WI38 (cell line): Measurements from ENCODE around the gene B3GAT3.
"Not testable (repeated sequence)": the region's sequence is repeated elsewhere in the genome, so short reads cannot be mapped to it uniquely, and the experiment has no call there.

Source experiments
- H3K4me3 ChIP-seq: 2 replicates; pipeline ENCODE4 v1.5.1; 2011; ENCODE audit warnings: low read depth, mild to moderate bottlenecking, control low read depth, low read length
- CTCF ChIP-seq: IDR thresholded peaks from 2 replicates; pipeline ENCODE4 v1.5.1; 2012; ENCODE audit warnings: low read depth, mild to moderate bottlenecking, control low read depth, low read length

The B3GAT3 gene

GRCh38 chr11:62644220-62644619 is 22.4 kb upstream of the B3GAT3 start:
- no peak for TF ChIP-seq CTCF
- no peak overlapping the region for H3K4me3 ChIP-seq

GRCh38 chr11:62632492-62632891 is 10.7 kb upstream of the B3GAT3 start:
- no peak overlapping the region for H3K4me3 ChIP-seq
- TF ChIP-seq CTCF: no peak

- H3K4me3 ChIP-seq: no peak overlapping the region
- no peak for TF ChIP-seq CTCF
Observed at GRCh38 chr11:62627713-62628112, 5.9 kb upstream of the B3GAT3 start.

- H3K4me3 ChIP-seq: no peak overlapping the region
- TF ChIP-seq CTCF: no peak
Observed at GRCh38 chr11:62622476-62623089, 797 bp upstream of the B3GAT3 start.

GRCh38 chr11:62621027-62621566 is 689 bp downstream of the B3GAT3 start:
- H3K4me3 ChIP-seq: peak overlapping the region; percentile 85
- TF ChIP-seq CTCF: no peak

GRCh38 chr11:62616957-62617356 is 4.8 kb downstream of the B3GAT3 start:
- H3K4me3 ChIP-seq: not testable (repeated sequence)

GRCh38 chr11:62615521-62615920 is 6.3 kb downstream of the B3GAT3 start:
- TF ChIP-seq CTCF: no peak
- no peak overlapping the region for H3K4me3 ChIP-seq

- no peak for TF ChIP-seq CTCF
Observed at GRCh38 chr11:62614275-62614674, 7.5 kb downstream of the B3GAT3 start.

More at GRCh38 chr11:62614275-62614674, 7.5 kb downstream of the B3GAT3 start:
- H3K4me3 ChIP-seq: no peak overlapping the region
